Measurements from ENCODE around the gene ATOH1.

- no peak for TF ChIP-seq SNAI2 (CRISPR knock-in tag; IDR thresholded peaks at IDR 0.05)
- TF ChIP-seq BACH2 (CRISPR knock-in tag; IDR thresholded peaks at IDR 0.05; ENCODE audit: borderline replicate concordance), result no peak
- TF ChIP-seq RARB (CRISPR knock-in tag; IDR thresholded peaks at IDR 0.05), result no peak
- TF ChIP-seq CREB5 (CRISPR knock-in tag; IDR thresholded peaks at IDR 0.05; ENCODE audit: low read depth), result no peak
- no peak for TF ChIP-seq GLIS3 (CRISPR knock-in tag; IDR thresholded peaks at IDR 0.05)
- no peak for TF ChIP-seq PATZ1 (CRISPR knock-in tag; IDR thresholded peaks at IDR 0.05; ENCODE audit: borderline replicate concordance)
- TF ChIP-seq TSHZ2 (CRISPR knock-in tag; IDR thresholded peaks at IDR 0.05), result no peak
- no peak for TF ChIP-seq ARNTL (CRISPR knock-in tag; IDR thresholded peaks at IDR 0.05; ENCODE audit: borderline replicate concordance, low read depth)
- TF ChIP-seq CSDC2 (CRISPR knock-in tag; IDR thresholded peaks at IDR 0.05), result no peak
- TF ChIP-seq ESRRG (CRISPR knock-in tag; IDR thresholded peaks at IDR 0.05), result no peak
- no peak for TF ChIP-seq ZFP3 (CRISPR knock-in tag; IDR thresholded peaks at IDR 0.05)
- no peak for TF ChIP-seq TOX (CRISPR knock-in tag; IDR thresholded peaks at IDR 0.05; ENCODE audit: borderline replicate concordance)
Observed at GRCh38 chr4:93835929-93836328, 7.4 kb downstream of the ATOH1 start.

Data from SK-N-SH treated with all-trans-retinoic acid at 6 μM for 48 hours (cell line).